Activated T-helper 2 cell treated with anti-CD3 and anti-CD28 coated beads, Interferon-gamma antibody, Interleukin-2, Interleukin-4, amounts not matched to agents 10 μg/mL and 5 μg/mL and 100 μg/mL, durations not matched to agents 14 hours and 24 hours and 36 hours (primary cell): Measurements from ENCODE around the gene CIAO2A. TPM values are rescaled to one million over a fixed set of nuclear protein-coding genes. Genes with fewer than 3 reads are reported as not detected.
"Not testable (repeated sequence)": the region's sequence is repeated elsewhere in the genome, so short reads cannot be mapped to it uniquely, and the experiment has no call there.

Source experiments
- DNase-seq: peaks from one replicate; pipeline ENCODE4 v3.0.0; 2021; ENCODE audit warnings: low spot score
- H3K27ac Mint-ChIP-seq: one replicate; pipeline ENCODE4 v1.8.0; 2021; ENCODE audit warnings: mixed read lengths
- H3K27me3 Mint-ChIP-seq: one replicate; pipeline ENCODE4 v1.8.0; 2021; ENCODE audit warnings: low read depth, mixed read lengths
- H3K36me3 Mint-ChIP-seq: one replicate; pipeline ENCODE4 v1.8.0; 2021; ENCODE audit warnings: low read depth, mixed read lengths
- H3K4me1 Mint-ChIP-seq: one replicate; pipeline ENCODE4 v1.8.0; 2021; ENCODE audit warnings: low read depth, mixed read lengths
- H3K4me3 Mint-ChIP-seq: one replicate; pipeline ENCODE4 v1.8.0; 2021; ENCODE audit warnings: low read depth, mild to moderate bottlenecking, moderate library complexity, mixed read lengths
- H3K9me3 Mint-ChIP-seq: one replicate; pipeline ENCODE4 v1.8.0; 2021; ENCODE audit warnings: mixed read lengths
- intact Hi-C: fragments of 100-400 bp; cut with micrococcal nuclease; formaldehyde crosslinking; loops from one replicate; pipeline ENCODE4 v1.15.1; 2023
- total RNA-seq: library from RNA; stranded (reverse); gene quantifications from 2 replicates; pipeline ENCODE4 v1.2.3, GENCODE V29; 2022

CIAO2A gene
- total RNA-seq, 1 donor from 2014 or later: 78.3 TPM

- Mint-ChIP-seq H3K4me1 (peaks cover 22% of the 10 kb centered on the region), H3K27ac (no peak overlapping the region), H3K36me3 (peaks cover 48% of the 10 kb centered on the region), H3K4me3 (no peak overlapping the region), H3K9me3 (no peaks in the 10 kb centered on the region), H3K27me3 (no peaks in the 10 kb centered on the region)
- no peak for DNase-seq
- intact Hi-C loops: loop anchor here (5.0 to 10.0 kb wide), 4 partner anchors 265 to 587 kb away; partner anchors contain the start of genes CSNK1G1, PCLAF, TRIP4 and USP3
These were observed 3.9 kb downstream of the CIAO2A start for GRCh38 chr15:64089543-64090280.

- no peak for DNase-seq
- Mint-ChIP-seq H3K36me3 (peaks cover 31% of the 10 kb centered on the region), H3K4me3 (no peak overlapping the region), H3K27ac (no peak overlapping the region), H3K9me3 (no peaks in the 10 kb centered on the region), H3K27me3 (no peaks in the 10 kb centered on the region), H3K4me1 (peaks cover 1% of the 10 kb centered on the region)
- intact Hi-C loops: no loop called here
These were observed 10.9 kb downstream of the CIAO2A start for GRCh38 chr15:64082757-64083156.

GRCh38 chr15:64073496-64073895, 20.1 kb downstream of the CIAO2A start:
- intact Hi-C loops, H3K4me1 Mint-ChIP-seq, H3K4me3 Mint-ChIP-seq, H3K27me3 Mint-ChIP-seq, H3K27ac Mint-ChIP-seq, H3K9me3 Mint-ChIP-seq, DNase-seq: not testable (repeated sequence)
- H3K36me3 Mint-ChIP-seq: peaks cover 36% of the 10 kb centered on the region

GRCh38 chr15:64072812-64073211, 20.8 kb downstream of the CIAO2A start:
- DNase-seq: no peak
- Mint-ChIP-seq H3K4me1 (peaks cover 10% of the 10 kb centered on the region), H3K36me3 (peaks cover 35% of the 10 kb centered on the region), H3K27ac (no peak overlapping the region), H3K9me3 (no peaks in the 10 kb centered on the region), H3K27me3 (no peaks in the 10 kb centered on the region), H3K4me3 (no peak overlapping the region)
- intact Hi-C loops: no loop called here

- H3K4me1 Mint-ChIP-seq: peaks cover 15% of the 10 kb centered on the region
These were observed 21.5 kb downstream of the CIAO2A start for GRCh38 chr15:64071931-64072765.

GRCh38 chr15:64070965-64071851, 22.4 kb downstream of the CIAO2A start:
- no peak overlapping the region for H3K27ac Mint-ChIP-seq
- no peak overlapping the region for H3K4me3 Mint-ChIP-seq
- H3K9me3 Mint-ChIP-seq: no peaks in the 10 kb centered on the region
- H3K4me1 Mint-ChIP-seq: peaks cover 12% of the 10 kb centered on the region
- peaks cover 29% of the 10 kb centered on the region for H3K36me3 Mint-ChIP-seq
- intact Hi-C loops: no loop called here
- H3K27me3 Mint-ChIP-seq: no peaks in the 10 kb centered on the region
- no peak for DNase-seq

More at GRCh38 chr15:64071931-64072765, 21.5 kb downstream of the CIAO2A start:
- no peak for DNase-seq
- intact Hi-C loops: no loop called here
- no peaks in the 10 kb centered on the region for H3K9me3 Mint-ChIP-seq
- H3K4me3 Mint-ChIP-seq: no peak overlapping the region
- no peaks in the 10 kb centered on the region for H3K27me3 Mint-ChIP-seq
- H3K27ac Mint-ChIP-seq: no peak overlapping the region
- H3K36me3 Mint-ChIP-seq: peaks cover 30% of the 10 kb centered on the region

GRCh38 chr15:64070106-64070505, 23.5 kb downstream of the CIAO2A start:
- Mint-ChIP-seq H3K36me3 (peaks cover 26% of the 10 kb centered on the region), H3K9me3 (no peaks in the 10 kb centered on the region), H3K4me1 (peaks cover 10% of the 10 kb centered on the region), H3K4me3 (no peak overlapping the region), H3K27me3 (no peaks in the 10 kb centered on the region), H3K27ac (no peak overlapping the region)
- no peak for DNase-seq
- intact Hi-C loops: no loop called here

- Mint-ChIP-seq H3K36me3 (peaks cover 20% of the 10 kb centered on the region), H3K9me3 (no peaks in the 10 kb centered on the region), H3K4me3 (no peak overlapping the region), H3K27me3 (no peaks in the 10 kb centered on the region), H3K27ac (no peak overlapping the region), H3K4me1 (peaks cover 10% of the 10 kb centered on the region)
- intact Hi-C loops: loop anchor here (5.0 kb wide), 1 partner anchor 241 kb away; no protein-coding TSS in a partner anchor
- no peak for DNase-seq
These were observed 25.5 kb downstream of the CIAO2A start for GRCh38 chr15:64068133-64068532.

- intact Hi-C loops: loop anchor here (1.0 to 5.0 kb wide), 4 partner anchors 176 to 457 kb away; no protein-coding TSS in a partner anchor
- peaks cover 16% of the 10 kb centered on the region for H3K36me3 Mint-ChIP-seq
- H3K4me3 Mint-ChIP-seq: no peak overlapping the region
- peak; percentile 58 for DNase-seq
- peaks cover 10% of the 10 kb centered on the region for H3K4me1 Mint-ChIP-seq
- no peaks in the 10 kb centered on the region for H3K27me3 Mint-ChIP-seq
- H3K27ac Mint-ChIP-seq: no peak overlapping the region
- H3K9me3 Mint-ChIP-seq: no peaks in the 10 kb centered on the region
These were observed 26.0 kb downstream of the CIAO2A start for GRCh38 chr15:64067564-64068030.

GRCh38 chr15:64066451-64066850, 27.2 kb downstream of the CIAO2A start:
- no peak for DNase-seq
- no peak overlapping the region for H3K27ac Mint-ChIP-seq
- peaks cover 6% of the 10 kb centered on the region for H3K36me3 Mint-ChIP-seq
- H3K4me1 Mint-ChIP-seq: peaks cover 10% of the 10 kb centered on the region
- H3K27me3 Mint-ChIP-seq: no peaks in the 10 kb centered on the region
- H3K9me3 Mint-ChIP-seq: no peaks in the 10 kb centered on the region
- intact Hi-C loops: loop anchor here (2.0 to 5.0 kb wide), 2 partner anchors 239 to 456 kb away; no protein-coding TSS in a partner anchor
- H3K4me3 Mint-ChIP-seq: no peak overlapping the region

- Mint-ChIP-seq H3K9me3 (no peaks in the 10 kb centered on the region), H3K27ac (no peak overlapping the region), H3K4me1 (no peaks in the 10 kb centered on the region), H3K27me3 (peaks cover 4% of the 10 kb centered on the region), H3K36me3 (no peaks in the 10 kb centered on the region), H3K4me3 (no peak overlapping the region)
- intact Hi-C loops: no loop called here
- no peak for DNase-seq
These were observed 32.9 kb downstream of the CIAO2A start for GRCh38 chr15:64060716-64061115.

GRCh38 chr15:64059104-64059503, 34.5 kb downstream of the CIAO2A start:
- H3K27ac Mint-ChIP-seq, DNase-seq, H3K27me3 Mint-ChIP-seq, intact Hi-C loops, H3K36me3 Mint-ChIP-seq, H3K4me1 Mint-ChIP-seq, H3K9me3 Mint-ChIP-seq, H3K4me3 Mint-ChIP-seq: not testable (repeated sequence)
